ENCODE results near the gene FHIT. TPM values are rescaled to one million over a fixed set of nuclear protein-coding genes. Genes with fewer than 3 reads are reported as not detected.

The FHIT gene
- total RNA-seq, 1 donor from 2014 or later: 5.7 TPM

DNA sequence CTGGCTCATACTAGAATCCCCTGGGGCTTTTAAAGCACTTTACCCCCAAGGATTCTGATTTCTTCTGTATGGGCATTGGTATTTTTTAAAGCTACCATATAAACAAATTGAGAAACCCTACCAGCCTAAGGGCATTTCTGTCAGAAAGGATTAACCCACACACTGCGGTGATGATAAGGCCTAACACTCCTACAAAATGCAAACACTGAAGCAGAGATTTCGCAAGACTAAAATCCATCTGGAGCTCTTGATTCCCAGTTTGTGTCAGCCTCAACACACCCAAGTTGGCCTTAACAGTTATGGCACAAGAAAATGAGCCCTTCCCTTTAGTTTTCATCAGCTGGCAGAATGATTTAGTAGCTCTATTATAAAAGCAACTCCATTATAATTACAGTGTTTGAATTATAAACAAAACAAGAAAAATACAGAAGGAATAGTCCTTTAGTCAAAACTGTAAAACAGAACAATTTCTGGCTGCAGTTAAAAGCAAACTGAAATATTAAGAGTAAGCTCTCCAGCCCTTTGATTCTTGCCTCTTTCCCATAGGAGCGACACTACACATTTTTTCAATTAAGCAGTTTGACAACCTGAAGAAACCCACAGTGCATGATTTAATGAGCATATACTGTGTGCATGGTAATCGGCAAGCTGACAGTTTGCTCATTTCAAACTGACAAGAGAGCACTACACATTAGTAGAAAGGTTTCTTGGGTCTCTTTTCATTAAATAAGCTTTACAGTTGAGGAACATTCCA, 441.2 kb downstream of the FHIT start:
- Histone ChIP-seq H3K9me3 (ENCODE audit: low read depth) (no peaks in the 10 kb centered on the region), H3K27ac (no peak overlapping the region), H2AFZ (replicated peaks) (no peak overlapping the region), H3K4me2 (no peak overlapping the region), H4K20me1 (ENCODE audit: low read depth) (no peaks in the 10 kb centered on the region), H3K4me1 (no peaks in the 10 kb centered on the region), H3K4me3 (no peak overlapping the region), H3K9ac (no peak overlapping the region), H3F3A (ENCODE audit: low read depth) (no peaks in the 10 kb centered on the region), H3K36me3 (no peaks in the 10 kb centered on the region), H3K27me3 (no peaks in the 10 kb centered on the region), H3K79me2 (ENCODE audit: low read depth) (no peaks in the 10 kb centered on the region)
- TF ChIP-seq EZH2 (IDR thresholded peaks at IDR 0.05) (no peak), EZH2phosphoT487 (IDR thresholded peaks at IDR 0.05) (no peak)
- TF ChIP-seq, protein P1, sequence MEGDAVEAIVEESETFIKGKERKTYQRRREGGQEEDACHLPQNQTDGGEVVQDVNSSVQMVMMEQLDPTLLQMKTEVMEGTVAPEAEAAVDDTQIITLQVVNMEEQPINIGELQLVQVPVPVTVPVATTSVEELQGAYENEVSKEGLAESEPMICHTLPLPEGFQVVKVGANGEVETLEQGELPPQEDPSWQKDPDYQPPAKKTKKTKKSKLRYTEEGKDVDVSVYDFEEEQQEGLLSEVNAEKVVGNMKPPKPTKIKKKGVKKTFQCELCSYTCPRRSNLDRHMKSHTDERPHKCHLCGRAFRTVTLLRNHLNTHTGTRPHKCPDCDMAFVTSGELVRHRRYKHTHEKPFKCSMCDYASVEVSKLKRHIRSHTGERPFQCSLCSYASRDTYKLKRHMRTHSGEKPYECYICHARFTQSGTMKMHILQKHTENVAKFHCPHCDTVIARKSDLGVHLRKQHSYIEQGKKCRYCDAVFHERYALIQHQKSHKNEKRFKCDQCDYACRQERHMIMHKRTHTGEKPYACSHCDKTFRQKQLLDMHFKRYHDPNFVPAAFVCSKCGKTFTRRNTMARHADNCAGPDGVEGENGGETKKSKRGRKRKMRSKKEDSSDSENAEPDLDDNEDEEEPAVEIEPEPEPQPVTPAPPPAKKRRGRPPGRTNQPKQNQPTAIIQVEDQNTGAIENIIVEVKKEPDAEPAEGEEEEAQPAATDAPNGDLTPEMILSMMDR (IDR thresholded peaks at IDR 0.05): no peak
- no peak overlapping the region for H3K4me3 Mint-ChIP-seq
- DNase-seq (ENCODE audit: low spot score): no peak
- H3K27ac Mint-ChIP-seq: no peak overlapping the region
- H3K27me3 Mint-ChIP-seq (ENCODE audit: insufficient read depth, low read depth): no peaks in the 10 kb centered on the region
- no peaks in the 10 kb centered on the region for H3K9me3 Mint-ChIP-seq
- no peaks in the 10 kb centered on the region for H3K36me3 Mint-ChIP-seq
- H3K4me1 Mint-ChIP-seq: no peaks in the 10 kb centered on the region

DNA sequence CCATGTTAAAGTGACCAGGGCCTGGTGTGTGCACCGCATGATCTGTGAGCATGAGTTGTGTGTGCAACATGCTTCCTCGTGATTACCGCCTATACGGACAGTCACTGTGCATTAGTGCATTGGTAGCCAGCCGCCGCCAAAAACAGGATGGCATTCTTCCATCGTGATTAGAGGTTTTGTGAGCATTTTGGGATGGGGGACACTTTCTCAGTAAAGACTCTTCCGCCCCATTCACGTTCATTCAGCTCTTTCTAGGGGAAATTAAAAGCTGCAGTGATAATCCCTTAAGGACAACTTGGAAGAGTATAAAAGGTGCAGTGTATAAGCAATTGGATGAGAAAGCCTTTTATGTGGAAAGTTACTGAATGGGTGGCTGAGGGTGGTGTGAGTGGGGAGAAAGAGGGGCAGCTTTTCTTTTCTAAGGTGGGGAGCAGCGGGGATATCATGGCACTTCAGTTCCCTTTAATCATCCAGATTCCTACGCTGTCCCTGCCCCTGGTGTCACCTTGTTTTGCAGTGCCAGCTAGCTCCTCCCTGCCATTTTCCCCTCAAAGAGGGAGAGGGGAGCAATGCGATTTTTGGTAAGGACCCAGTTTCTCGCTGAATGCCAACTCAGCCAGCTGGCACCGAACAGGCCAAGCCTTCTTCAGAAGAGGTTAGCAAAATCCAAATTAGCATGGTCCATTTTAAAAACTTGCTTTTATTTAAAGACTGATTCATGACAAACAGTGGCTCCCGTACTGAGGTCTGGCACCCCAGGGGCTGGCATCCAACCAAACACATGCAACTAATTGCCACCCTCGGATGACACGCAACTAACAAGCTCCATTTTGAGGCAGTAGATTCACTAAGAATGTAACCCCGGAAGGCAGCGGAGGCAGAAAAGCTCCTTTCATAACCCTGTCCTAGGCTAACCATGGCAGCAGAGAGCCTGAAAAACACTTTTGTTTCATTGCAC, 447.8 kb downstream of the FHIT start:
- H3K4me3 ChIP-seq: no peak overlapping the region
- H3F3A ChIP-seq (ENCODE audit: low read depth): peaks cover 13% of the 10 kb centered on the region
- Mint-ChIP-seq H3K27me3 (ENCODE audit: insufficient read depth, low read depth) (peaks cover 2% of the 10 kb centered on the region), H3K9me3 (no peaks in the 10 kb centered on the region), H3K4me1 (peaks cover 4% of the 10 kb centered on the region), H3K4me3 (no peak overlapping the region), H3K36me3 (no peaks in the 10 kb centered on the region), H3K27ac (no peak overlapping the region)
- no peak for TF ChIP-seq EZH2phosphoT487 (IDR thresholded peaks at IDR 0.05)
- no peak for TF ChIP-seq EZH2 (IDR thresholded peaks at IDR 0.05)
- TF ChIP-seq, protein P1 (IDR thresholded peaks at IDR 0.05): no peak
- H3K27me3 ChIP-seq: no peaks in the 10 kb centered on the region
- H3K36me3 ChIP-seq: no peaks in the 10 kb centered on the region
- DNase-seq (ENCODE audit: low spot score): peak; percentile 34
- H4K20me1 ChIP-seq (ENCODE audit: low read depth): no peaks in the 10 kb centered on the region
- H3K9me3 ChIP-seq (ENCODE audit: low read depth): no peaks in the 10 kb centered on the region
- H3K4me2 ChIP-seq: peak overlapping the region; percentile 32
- peaks cover 17% of the 10 kb centered on the region for H3K4me1 ChIP-seq
- H3K27ac ChIP-seq: peak overlapping the region; percentile 18
- no peak overlapping the region for H3K9ac ChIP-seq
- peak overlapping the region; percentile 41 for H2AFZ ChIP-seq (replicated peaks)
- no peaks in the 10 kb centered on the region for H3K79me2 ChIP-seq (ENCODE audit: low read depth)

DNA sequence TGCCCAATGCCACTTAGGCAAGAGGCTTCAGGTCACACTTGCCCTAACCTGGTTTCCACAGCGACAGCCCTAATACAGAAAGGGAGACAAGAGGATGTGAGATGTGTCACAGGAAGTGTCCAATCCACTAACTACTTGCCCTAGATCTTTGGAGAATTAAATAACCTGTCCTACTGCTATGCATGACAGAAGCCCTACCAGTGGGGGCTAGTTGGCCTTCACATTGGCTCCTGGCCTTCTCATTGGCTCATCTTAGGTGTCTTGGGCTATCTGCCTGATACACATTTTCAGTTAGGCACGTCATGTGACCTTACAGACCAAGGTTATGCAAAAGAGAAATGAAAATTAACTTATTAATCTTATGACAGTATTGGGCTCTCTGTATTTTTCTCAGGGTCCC, 449.9 kb downstream of the FHIT start:
- Histone ChIP-seq H2AFZ (replicated peaks) (no peak overlapping the region), H3K4me2 (no peak overlapping the region), H4K20me1 (ENCODE audit: low read depth) (no peaks in the 10 kb centered on the region), H3K27ac (no peak overlapping the region), H3K4me1 (peaks cover 27% of the 10 kb centered on the region), H3K79me2 (ENCODE audit: low read depth) (no peaks in the 10 kb centered on the region), H3K9ac (no peak overlapping the region), H3K27me3 (no peaks in the 10 kb centered on the region), H3K9me3 (ENCODE audit: low read depth) (no peaks in the 10 kb centered on the region), H3F3A (ENCODE audit: low read depth) (peaks cover 13% of the 10 kb centered on the region), H3K36me3 (no peaks in the 10 kb centered on the region), H3K4me3 (no peak overlapping the region)
- Mint-ChIP-seq H3K4me1 (peaks cover 4% of the 10 kb centered on the region), H3K27ac (no peak overlapping the region), H3K4me3 (no peak overlapping the region), H3K36me3 (no peaks in the 10 kb centered on the region), H3K9me3 (no peaks in the 10 kb centered on the region), H3K27me3 (ENCODE audit: insufficient read depth, low read depth) (peaks cover 2% of the 10 kb centered on the region)
- DNase-seq (ENCODE audit: low spot score): no peak
- TF ChIP-seq EZH2 (IDR thresholded peaks at IDR 0.05): no peak
- TF ChIP-seq EZH2phosphoT487 (IDR thresholded peaks at IDR 0.05): no peak
- TF ChIP-seq, protein P1 (IDR thresholded peaks at IDR 0.05): no peak

All from neural progenitor cell (in vitro differentiated cells).